Measurements from ENCODE around the gene RHEBL1.

The RHEBL1 gene

GRCh38 chr12:49093792-49094159 is 24.0 kb upstream of the RHEBL1 start:
- no peak for FAIRE-seq
- TF ChIP-seq CTCF (IDR thresholded peaks at IDR 0.05; ENCODE audit: insufficient read depth, missing control alignments): no peak
- DNase-seq (ENCODE audit: insufficient read length, low spot score): no peak

- TF ChIP-seq CTCF (IDR thresholded peaks at IDR 0.05; ENCODE audit: insufficient read depth, missing control alignments): no peak
- no peak for FAIRE-seq
- no peak for DNase-seq (ENCODE audit: insufficient read length, low spot score)
Observed at GRCh38 chr12:49092816-49093406, 23.1 kb upstream of the RHEBL1 start.

- peak; percentile 40 for TF ChIP-seq CTCF (IDR thresholded peaks at IDR 0.05; ENCODE audit: insufficient read depth, missing control alignments)
- DNase-seq (ENCODE audit: insufficient read length, low spot score): peak; percentile 75
- no peak for FAIRE-seq
Observed at GRCh38 chr12:49092086-49092815, 22.5 kb upstream of the RHEBL1 start.

GRCh38 chr12:49091836-49092085 is 22.0 kb upstream of the RHEBL1 start:
- FAIRE-seq: no peak
- no peak for TF ChIP-seq CTCF (IDR thresholded peaks at IDR 0.05; ENCODE audit: insufficient read depth, missing control alignments)
- DNase-seq (ENCODE audit: insufficient read length, low spot score): no peak

GRCh38 chr12:49091056-49091835 is 21.5 kb upstream of the RHEBL1 start:
- TF ChIP-seq CTCF (IDR thresholded peaks at IDR 0.05; ENCODE audit: insufficient read depth, missing control alignments): no peak
- FAIRE-seq (no peak), DNase-seq (ENCODE audit: insufficient read length, low spot score) (no peak)

- FAIRE-seq: no peak
- no peak for TF ChIP-seq CTCF (IDR thresholded peaks at IDR 0.05; ENCODE audit: insufficient read depth, missing control alignments)
- no peak for DNase-seq (ENCODE audit: insufficient read length, low spot score)
Observed at GRCh38 chr12:49089821-49090773, 20.3 kb upstream of the RHEBL1 start.
